ENCODE results near the gene MSI2.

GRCh38 chr17:57464191-57464864, 208.0 kb downstream of the MSI2 start:
- TF ChIP-seq, protein P1, sequence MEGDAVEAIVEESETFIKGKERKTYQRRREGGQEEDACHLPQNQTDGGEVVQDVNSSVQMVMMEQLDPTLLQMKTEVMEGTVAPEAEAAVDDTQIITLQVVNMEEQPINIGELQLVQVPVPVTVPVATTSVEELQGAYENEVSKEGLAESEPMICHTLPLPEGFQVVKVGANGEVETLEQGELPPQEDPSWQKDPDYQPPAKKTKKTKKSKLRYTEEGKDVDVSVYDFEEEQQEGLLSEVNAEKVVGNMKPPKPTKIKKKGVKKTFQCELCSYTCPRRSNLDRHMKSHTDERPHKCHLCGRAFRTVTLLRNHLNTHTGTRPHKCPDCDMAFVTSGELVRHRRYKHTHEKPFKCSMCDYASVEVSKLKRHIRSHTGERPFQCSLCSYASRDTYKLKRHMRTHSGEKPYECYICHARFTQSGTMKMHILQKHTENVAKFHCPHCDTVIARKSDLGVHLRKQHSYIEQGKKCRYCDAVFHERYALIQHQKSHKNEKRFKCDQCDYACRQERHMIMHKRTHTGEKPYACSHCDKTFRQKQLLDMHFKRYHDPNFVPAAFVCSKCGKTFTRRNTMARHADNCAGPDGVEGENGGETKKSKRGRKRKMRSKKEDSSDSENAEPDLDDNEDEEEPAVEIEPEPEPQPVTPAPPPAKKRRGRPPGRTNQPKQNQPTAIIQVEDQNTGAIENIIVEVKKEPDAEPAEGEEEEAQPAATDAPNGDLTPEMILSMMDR (IDR thresholded peaks at IDR 0.05) = no peak
- no peak for TF ChIP-seq EZH2 (IDR thresholded peaks at IDR 0.05; ENCODE audit: borderline replicate concordance, insufficient read depth, low read depth, low read length, poor library complexity, severe bottlenecking)

Data from B cell (primary cell).